HepG2 (cell line): ENCODE measurements around the gene CYB5R3. TPM values are rescaled to one million over a fixed set of nuclear protein-coding genes. Genes with fewer than 3 reads are reported as not detected.
A peak's percentile ranks its signal among the peaks of the same experiment; 100 is the strongest.
"Not testable (repeated sequence)": the region's sequence is repeated elsewhere in the genome, so short reads cannot be mapped to it uniquely, and the experiment has no call there.

Experiments
- ATAC-seq: fragments of 200-7000 bp; cut with Tn5 transposase; 3 replicates; pipeline ENCODE4 v1.9.1; 2020; ENCODE audit warnings: mild to moderate bottlenecking, moderate library complexity
- BruUV-seq: library from RNA; stranded (reverse); fragments of 400-500 nt; replicated peaks from 2 replicates; lab custom pipeline; 2021; lab: Mats Ljungman, UMichigan
- CTCF ChIA-PET: fragments of 300-600 bp; formaldehyde crosslinking; extraction: SDS; loops from one replicate; lab custom pipeline; 2021; ENCODE audit warnings: low total read pairs, inconsistent platforms, low intra/inter-chr PET ratio; lab: Yijun Ruan, JAX
- POLR2A ChIA-PET: fragments of 350-600 bp; sonication (Branson Sonifier 250); formaldehyde crosslinking; loops from one replicate; lab custom pipeline; 2020; ENCODE audit warnings: antibody characterized with exemption, inconsistent platforms; lab: Yijun Ruan, JAX
- DNase-seq: peaks from one replicate; pipeline ENCODE4 v3.0.0-alpha.2; 2015; ENCODE audit warnings: low spot score
- FAIRE-seq: peaks from 3 replicates; lab custom pipeline; 2011; peaks lifted over from hg19 to GRCh38; lab: Jason Lieb, UNC
- H2AFZ ChIP-seq: one replicate; pipeline ENCODE4 v1.6.1; 2011; ENCODE audit warnings: low read length, inconsistent platforms
- H3K27ac ChIP-seq: fragments of 300-600 bp; 3 replicates; pipeline ENCODE4 v1.8.0; 2011; ENCODE audit warnings: mixed run types, mild to moderate bottlenecking, mixed read lengths, low read length, inconsistent platforms; ENCODE audit not compliant: insufficient read depth; ENCODE audit errors: extremely low read length
- H3K27me3 ChIP-seq, 2 experiments: fragments of 200-600 bp in 1 of 2; 2 replicates in 1 of 2; 3 replicates in 1 of 2; pipeline versions ENCODE4 v1.6.0 to v1.8.0; 2011; ENCODE audit warnings: low read length in 2 of 2, mild to moderate bottlenecking in 2 of 2, moderate library complexity in 2 of 2, inconsistent platforms in 1 of 2; ENCODE audit not compliant: insufficient read depth in 2 of 2, control insufficient read depth in 1 of 2
- H3K36me3 ChIP-seq, 2 experiments: fragments of 200-600 bp in 1 of 2; replicated peaks in 1 of 2; 2 replicates in 1 of 2; 3 replicates in 1 of 2; pipeline versions ENCODE4 v1.5.1 to v1.8.0; 2011; ENCODE audit warnings: low read length in 2 of 2, inconsistent platforms in 1 of 2; ENCODE audit not compliant: insufficient read depth in 2 of 2, control insufficient read depth in 1 of 2
- H3K4me1 ChIP-seq: 2 replicates; pipeline ENCODE4 v1.5.1; 2012; ENCODE audit warnings: low read length, inconsistent platforms; ENCODE audit not compliant: insufficient read depth
- H3K4me2 ChIP-seq: 2 replicates; pipeline ENCODE4 v1.6.0; 2011; ENCODE audit warnings: low read depth, low read length, inconsistent platforms
- H3K4me3 ChIP-seq, 3 experiments: fragments of 200-600 bp in 1 of 3; sonication (generic), shearing (Covaris generic) in 1 of 3; replicated peaks in 1 of 3; 2 replicates each; pipeline ENCODE4 v1.5.1; 2011 to 2016; ENCODE audit warnings: low read length in 3 of 3, inconsistent platforms in 2 of 3, low read depth in 2 of 3, mild to moderate bottlenecking in 2 of 3, control low read depth in 1 of 3, mixed read lengths in 1 of 3; ENCODE audit not compliant: insufficient read depth in 1 of 3
- H3K79me2 ChIP-seq: one replicate; pipeline ENCODE4 v1.6.1; 2011; ENCODE audit warnings: low read length, inconsistent platforms; ENCODE audit not compliant: insufficient read depth
- H3K9ac ChIP-seq: 2 replicates; pipeline ENCODE4 v1.6.0; 2011; ENCODE audit warnings: mild to moderate bottlenecking, low read depth, low read length, inconsistent platforms; ENCODE audit not compliant: insufficient read depth
- H3K9me3 ChIP-seq: 2 replicates; pipeline ENCODE4 v1.5.1; 2012; ENCODE audit warnings: mild to moderate bottlenecking, low read length
- H4K20me1 ChIP-seq: 2 replicates; pipeline ENCODE4 v1.6.0; 2011; ENCODE audit warnings: inconsistent platforms, mild to moderate bottlenecking, low read length, moderate library complexity; ENCODE audit not compliant: insufficient read depth
- AGO2 ChIP-seq: fragments of 200-400 bp; formaldehyde crosslinking; optimal IDR thresholded peaks from 2 replicates; pipeline ENCODE3; 2017; ENCODE audit warnings: mild to moderate bottlenecking, low read depth, low read length, moderate library complexity
- RBFOX2 ChIP-seq: fragments of 200-400 bp; formaldehyde crosslinking; IDR thresholded peaks from 2 replicates; pipeline ENCODE4 v1.6.1; 2017; ENCODE audit warnings: low read depth, mild to moderate bottlenecking, low read length
- WGBS: methylation state at CpG from one replicate; pipeline ENCODE4 v1.1.6; 2017; ENCODE audit warnings: low lambda C conversion rate; 5-methylcytosine and 5-hydroxymethylcytosine counted together
- in situ Hi-C: cut with HindIII; loops from 2 replicates; pipeline ENCODE4 v1.10.0; 2017; ENCODE audit warnings: low pct_unique_long_range_greater_than_20kb; ENCODE audit not compliant: extremely low pct_ligation_motif_present
- intact Hi-C: fragments of 100-400 bp; cut with micrococcal nuclease; formaldehyde crosslinking; loops from one replicate; pipeline ENCODE4 v1.10.0; 2022; ENCODE audit not compliant: unreplicated experiment
- polyA plus RNA-seq, 8 experiments: library from polyadenylated mRNA; depleted of rRNA in 3 of 8; stranded (reverse) in 7 of 8; unstranded in 1 of 8; fragments of >200 nt; fragmentation: Illumina TruSeq in 4 of 8; extraction: Trizol in 4 of 8; gene quantifications; 2 replicates each; pipeline versions ENCODE4 v1.2.1 to v1.2.3, GENCODE V29; 2011 to 2016; ENCODE audit warnings: low read depth in 4 of 8, missing spikeins in 1 of 8, mixed read lengths in 1 of 8; ENCODE audit not compliant: insufficient read depth in 1 of 8
- total RNA-seq, 5 experiments: library from RNA; depleted of rRNA; stranded (reverse); fragments of >200 nt; fragmentation: Illumina TruSeq; extraction: Trizol; gene quantifications; 2 replicates each; pipeline ENCODE4 v1.2.3, GENCODE V29; 2016; ENCODE audit warnings: low read depth in 1 of 5

CYB5R3 gene
- total and polyA plus RNA-seq, 2 of the 13 experiments (the other 11 are each of a cell fraction or from before 2014, with no cell fraction given) = 32.4 to 305 TPM

GRCh38 chr22:42575996-42576574 lies 73.1 kb downstream of the CYB5R3 start:
- POLR2A ChIA-PET = interaction anchor here (0.6 kb wide), 1 partner anchor 62 kb away, joined by 3 read pairs; no protein-coding TSS in a partner anchor
- H3K9me3 ChIP-seq, H3K27ac ChIP-seq, BruUV-seq, H3K4me2 ChIP-seq, H3K27me3 ChIP-seq, DNase-seq, ATAC-seq, H3K4me3 ChIP-seq, H2AFZ ChIP-seq, H3K79me2 ChIP-seq, CTCF ChIA-PET, H4K20me1 ChIP-seq, in situ Hi-C loops, H3K4me1 ChIP-seq, intact Hi-C loops, FAIRE-seq, H3K9ac ChIP-seq: not testable (repeated sequence)
- peaks cover 10 to 24% of the 10 kb centered on the region in 2 experiments; a peak in 4 of 5 replicates for H3K36me3 ChIP-seq
- peak; percentile 59 for TF ChIP-seq RBFOX2
- 97% methylated on average over 15 of the region's 30 CpGs for WGBS

GRCh38 chr22:42574468-42574867 lies 74.7 kb downstream of the CYB5R3 start:
- H3K4me1 ChIP-seq, H4K20me1 ChIP-seq, BruUV-seq, H3K4me3 ChIP-seq, intact Hi-C loops, H2AFZ ChIP-seq, H3K9ac ChIP-seq, DNase-seq, POLR2A ChIA-PET, H3K79me2 ChIP-seq, in situ Hi-C loops, H3K4me2 ChIP-seq, CTCF ChIA-PET, H3K27ac ChIP-seq, H3K9me3 ChIP-seq, ATAC-seq, H3K27me3 ChIP-seq, FAIRE-seq: not testable (repeated sequence)
- H3K36me3 ChIP-seq = peaks cover 8 to 24% of the 10 kb centered on the region in 2 experiments; a peak in 4 of 5 replicates
- WGBS = 98% methylated on average over 7 of the region's 21 CpGs
- peak; percentile 27 for TF ChIP-seq AGO2

- ATAC-seq, DNase-seq, H3K27me3 ChIP-seq, H4K20me1 ChIP-seq, H3K9ac ChIP-seq, H3K27ac ChIP-seq, in situ Hi-C loops, POLR2A ChIA-PET, H3K79me2 ChIP-seq, H2AFZ ChIP-seq, H3K4me1 ChIP-seq, BruUV-seq, CTCF ChIA-PET, H3K9me3 ChIP-seq, intact Hi-C loops, H3K4me2 ChIP-seq, H3K4me3 ChIP-seq: not testable (repeated sequence)
- 100% methylated on average over 1 of the region's 1 CpG for WGBS
- FAIRE-seq = peak; percentile 54
- H3K36me3 ChIP-seq = peaks cover 8 to 24% of the 10 kb centered on the region in 2 experiments; a peak in 4 of 5 replicates
Observed at GRCh38 chr22:42574046-42574445, 75.1 kb downstream of the CYB5R3 start.
